HG02973 (cell line): ENCODE data around the gene TBX2.
"Not testable (repeated sequence)": the region's sequence is repeated elsewhere in the genome, so short reads cannot be mapped to it uniquely, and the experiment has no call there.

Source experiments
- ATAC-seq: cut with Tn5 transposase; IDR thresholded peaks from one replicate; pipeline ENCODE4 v1.9.1; 2021; ENCODE audit warnings: moderate library complexity; ENCODE audit not compliant: unreplicated experiment

Gene TBX2

DNA sequence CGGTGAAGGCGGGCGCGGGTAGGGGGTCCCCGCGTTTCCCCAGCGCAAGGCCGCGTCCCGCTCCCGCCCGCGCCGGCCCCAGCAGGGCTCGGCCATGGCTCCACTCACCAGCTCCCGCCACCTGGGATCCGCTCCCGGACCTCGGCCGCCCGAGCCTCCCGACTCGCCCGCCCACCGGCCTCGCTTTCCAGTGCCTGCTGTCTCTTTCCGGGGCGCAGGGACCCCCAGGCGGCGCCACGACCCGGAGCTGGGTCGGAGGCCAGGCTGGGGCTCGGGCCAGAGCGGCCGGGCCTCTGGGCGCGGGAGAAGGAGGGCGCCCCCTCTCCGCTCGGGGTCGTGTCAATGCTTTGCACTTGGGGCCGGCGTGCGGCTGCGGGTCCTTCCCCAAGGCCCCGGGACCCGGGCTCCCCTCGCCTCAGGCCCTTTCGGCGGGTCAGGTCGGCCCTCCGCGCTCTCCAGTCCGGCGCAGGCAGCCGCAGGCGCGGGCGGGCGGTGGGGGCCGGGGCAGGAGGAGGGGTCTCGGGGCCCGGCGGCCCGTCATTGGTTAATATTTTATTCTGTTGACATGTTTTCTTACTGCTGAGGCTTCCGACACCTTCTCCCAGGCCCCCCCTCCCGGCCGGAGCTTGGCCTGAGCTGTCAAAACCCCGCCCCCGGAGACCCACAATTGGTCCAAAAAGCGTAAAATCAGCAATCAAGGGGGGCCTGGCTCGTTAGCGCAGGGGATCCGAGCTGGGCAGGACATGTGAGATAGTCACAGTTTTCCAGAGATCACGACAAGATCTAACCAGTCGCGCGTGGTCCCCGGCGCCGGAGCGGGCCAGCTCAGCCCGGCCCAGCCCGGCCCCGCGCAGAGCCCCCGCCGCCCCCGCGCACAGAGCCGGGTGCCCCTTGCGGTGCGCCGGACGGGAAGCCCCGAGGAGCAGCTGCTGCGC lies at the start of gene TBX2:
Gene TBX2, plus strand, starts transcription at position 713 of the 935 bp plus-strand sequence. CDS start 334 bp downstream, outside the sequence.
- no peak for ATAC-seq

DNA sequence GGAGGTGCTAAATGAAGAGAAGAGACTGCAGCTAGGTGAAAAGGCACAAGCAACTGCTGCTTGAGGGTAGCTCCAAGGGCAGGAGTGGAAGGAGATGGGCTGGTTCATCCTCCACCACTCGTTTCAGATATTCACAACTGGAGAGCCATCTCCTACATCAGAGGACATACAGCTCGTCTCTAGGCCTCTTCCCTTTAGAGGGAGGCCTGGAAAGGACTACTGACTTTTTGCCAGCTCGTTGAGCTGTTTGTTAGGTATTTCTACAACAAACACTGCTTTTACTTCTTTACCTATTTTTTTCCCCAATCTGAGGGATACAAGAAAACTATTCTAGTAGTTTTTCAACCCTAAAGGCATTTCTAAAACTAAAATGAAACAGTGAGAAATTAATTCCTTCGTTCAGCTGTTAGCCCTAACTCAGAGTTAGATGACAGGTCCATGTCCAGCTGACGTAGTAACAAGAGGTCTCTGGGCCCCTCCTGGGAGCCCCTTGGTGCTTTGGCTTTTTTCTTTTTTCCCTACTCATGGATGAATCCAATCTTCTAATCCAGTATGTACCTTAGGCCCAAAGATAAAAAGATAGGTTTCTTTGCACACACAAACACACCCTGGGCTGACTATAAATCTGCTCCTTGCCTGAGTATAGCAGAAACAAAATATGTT lies 47.8 kb upstream of the TBX2 start:
- no peak for ATAC-seq

DNA sequence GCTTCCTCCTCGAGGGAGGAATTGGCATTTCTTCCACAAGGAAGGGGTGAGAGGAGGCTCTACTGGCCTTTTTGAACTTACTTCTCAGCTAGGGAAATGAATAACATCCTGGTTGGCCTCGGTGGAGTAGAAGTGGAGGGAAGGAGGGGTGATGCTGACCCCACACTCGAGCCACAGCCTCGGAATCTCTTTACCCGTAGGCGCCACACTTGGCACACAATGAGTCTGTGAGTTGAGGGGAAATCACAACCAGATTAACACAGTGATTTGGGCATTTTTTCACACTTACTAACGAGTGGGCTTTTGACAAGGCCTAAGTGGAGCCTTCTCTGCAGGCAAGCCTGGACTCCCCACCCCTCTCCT lies 47.3 kb upstream of the TBX2 start:
- ATAC-seq, result no peak

- no peak for ATAC-seq
Observed at GRCh38 chr17:61352781-61353491, 46.7 kb upstream of the TBX2 start.

- ATAC-seq, result no peak
Observed at GRCh38 chr17:61353615-61354014, 46.0 kb upstream of the TBX2 start.

DNA sequence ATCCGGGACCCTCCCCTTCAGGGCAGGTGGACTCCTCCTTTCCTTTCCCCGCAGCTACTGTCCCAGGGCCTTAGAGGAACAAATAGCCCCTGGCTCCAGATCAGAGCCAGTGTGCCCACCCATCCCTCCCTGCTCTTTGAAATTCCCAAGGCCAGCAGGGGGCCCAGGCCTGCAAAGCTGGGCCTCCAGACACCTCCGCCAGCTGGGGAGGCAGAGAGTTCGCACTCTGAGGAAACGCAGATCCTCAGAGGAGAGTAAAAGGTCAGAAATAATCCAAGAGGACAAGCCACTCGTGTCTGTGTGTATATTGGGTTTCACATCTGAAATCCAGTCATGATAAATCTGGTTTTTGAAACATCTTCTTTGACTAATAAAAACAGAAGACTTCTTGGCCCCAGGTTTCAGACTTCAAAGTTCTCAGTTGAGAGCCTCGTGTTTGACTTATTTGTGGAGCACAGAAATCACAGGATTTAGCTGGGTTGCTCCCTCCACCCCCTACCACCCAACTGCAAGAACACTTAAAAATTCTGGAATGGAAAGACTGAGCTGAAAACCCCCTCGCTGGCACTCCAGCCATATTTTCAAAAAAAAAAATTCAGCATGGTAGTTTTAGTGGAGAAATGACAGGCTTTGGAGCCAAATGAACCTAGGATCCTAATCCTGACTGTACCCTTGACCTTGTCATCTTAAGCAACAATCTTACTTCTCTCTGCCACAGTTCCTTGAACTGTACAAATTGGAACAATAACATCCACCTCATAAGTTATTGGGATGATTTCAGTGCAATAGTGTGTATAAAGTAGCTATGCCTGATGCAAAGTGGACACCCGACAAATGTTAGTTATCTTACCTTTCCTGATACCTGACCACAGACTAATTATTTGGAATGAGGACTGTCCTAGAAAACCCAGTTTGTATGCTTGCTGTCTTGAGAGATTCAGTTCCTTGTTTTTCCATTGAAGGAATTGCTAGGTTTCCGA lies 44.5 kb upstream of the TBX2 start:
- ATAC-seq, result no peak

- ATAC-seq, result not testable (repeated sequence)
Observed at GRCh38 chr17:61357061-61357460, 42.6 kb upstream of the TBX2 start.

GRCh38 chr17:61359513-61359912 lies 40.1 kb upstream of the TBX2 start:
- ATAC-seq, result not testable (repeated sequence)

GRCh38 chr17:61360318-61360943 lies 39.2 kb upstream of the TBX2 start:
- no peak for ATAC-seq

DNA sequence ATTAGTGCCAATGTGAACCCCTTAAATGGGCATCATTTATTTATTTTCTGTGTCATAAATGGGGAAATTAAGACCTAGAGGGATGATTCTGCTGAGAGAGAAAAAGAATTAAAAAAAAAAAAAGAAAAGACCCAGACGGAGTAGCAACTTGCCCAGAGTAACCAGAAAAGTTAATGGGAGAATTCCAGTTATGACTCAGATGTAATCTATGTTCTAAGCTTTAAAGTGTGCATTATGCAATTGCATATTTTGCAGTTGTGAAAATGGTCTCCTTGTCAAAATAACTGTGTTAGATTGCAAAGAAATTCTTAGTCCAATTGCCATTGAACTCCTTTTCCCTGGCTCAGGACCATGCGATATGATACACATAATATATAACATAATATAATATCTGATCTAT lies 38.6 kb upstream of the TBX2 start:
- ATAC-seq, result no peak

DNA sequence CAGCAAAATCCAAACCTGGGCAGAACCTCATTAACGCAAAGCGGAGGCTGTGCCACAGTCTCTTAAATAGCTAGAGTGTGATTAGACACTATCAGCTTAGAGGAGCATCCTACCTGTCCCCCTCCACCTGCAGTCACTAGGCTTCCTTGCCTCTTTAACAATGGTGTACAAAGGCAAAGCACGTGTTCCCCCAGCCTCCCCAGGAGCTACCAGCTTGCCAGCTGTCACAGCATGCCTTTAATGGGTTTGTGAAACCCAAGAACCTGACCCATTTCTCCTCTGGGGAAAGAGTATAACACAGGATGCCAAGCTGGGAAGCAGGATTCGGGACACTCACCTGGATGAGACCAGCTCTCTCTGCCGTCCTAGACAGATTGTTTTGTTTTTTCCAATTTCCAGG lies 37.2 kb upstream of the TBX2 start:
- no peak for ATAC-seq

DNA sequence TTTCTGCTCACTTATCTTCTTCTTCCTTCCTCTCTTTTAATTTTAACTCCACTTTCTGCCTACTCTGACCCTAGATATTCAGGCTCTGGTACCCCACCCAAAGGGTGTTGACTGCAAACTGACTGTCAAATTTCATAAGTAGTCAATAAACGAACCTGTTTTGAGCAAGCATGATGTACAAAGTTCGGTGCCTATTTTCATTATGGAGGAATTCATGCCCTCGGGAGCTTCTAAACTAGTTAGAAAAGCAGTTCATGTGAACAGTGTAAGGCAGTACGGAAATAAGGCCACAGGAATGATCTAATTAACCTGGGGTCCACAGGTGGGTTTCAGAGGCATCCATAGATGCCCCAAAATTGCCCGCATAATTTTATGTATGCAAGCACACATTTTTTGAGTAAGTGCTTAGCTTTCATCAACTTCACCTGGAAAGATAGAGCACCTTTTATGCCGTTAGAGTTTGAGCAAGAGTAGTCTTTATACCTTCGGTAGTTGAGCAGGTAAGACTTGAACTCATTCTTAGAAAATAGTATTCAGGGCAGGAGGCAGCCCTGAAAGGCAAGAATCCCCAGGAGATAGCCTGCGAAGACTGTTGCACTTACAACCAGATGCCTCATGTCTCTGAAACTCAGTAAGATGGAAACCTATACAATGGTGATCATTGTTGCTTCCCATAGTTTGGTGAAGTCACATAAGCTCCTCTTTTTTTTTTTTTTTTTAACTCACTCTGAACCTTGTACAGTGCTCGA lies 36.6 kb upstream of the TBX2 start:
- no peak for ATAC-seq

DNA sequence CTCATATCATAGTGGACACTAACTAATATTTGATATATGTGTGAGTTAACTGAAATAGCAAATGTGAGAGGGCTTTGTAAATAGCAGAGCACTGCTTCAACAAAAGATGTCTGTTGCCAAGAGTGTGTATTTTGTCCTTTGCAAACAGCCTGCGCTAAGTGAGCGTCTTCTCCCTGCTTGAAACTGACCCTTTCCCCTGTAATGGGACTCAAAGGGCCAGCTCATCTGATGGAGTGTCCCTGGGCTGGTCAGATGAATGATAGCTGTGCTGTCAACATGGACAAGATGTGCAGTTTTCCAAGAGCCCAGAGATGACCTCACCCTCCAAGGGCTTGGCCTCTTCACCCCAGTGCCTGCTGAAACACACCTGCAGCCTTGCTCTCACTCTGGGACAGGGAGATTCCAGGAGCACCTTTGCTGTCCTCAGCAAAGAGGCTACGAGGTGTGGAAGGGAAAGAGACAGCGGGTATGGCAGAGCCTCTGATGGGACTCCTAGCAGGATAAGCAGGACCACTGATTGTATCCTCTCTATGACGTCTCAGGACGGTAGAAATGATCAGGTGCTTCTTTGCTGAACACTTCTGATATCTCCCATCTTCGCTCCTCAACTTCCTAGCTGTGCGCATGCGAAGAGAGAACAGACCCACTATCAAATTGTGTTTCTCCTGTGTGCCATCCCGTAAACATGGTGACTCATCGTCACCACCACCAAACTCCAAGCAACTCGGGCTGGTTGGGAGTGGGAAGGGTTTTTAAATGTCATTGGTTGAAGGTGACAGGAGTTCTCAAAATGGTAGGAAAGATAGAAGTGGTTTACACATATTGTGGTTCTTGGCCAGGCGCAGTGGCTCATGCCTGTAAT lies 35.8 kb upstream of the TBX2 start:
- ATAC-seq, result no peak

GRCh38 chr17:61364463-61364846 lies 35.2 kb upstream of the TBX2 start:
- no peak for ATAC-seq

DNA sequence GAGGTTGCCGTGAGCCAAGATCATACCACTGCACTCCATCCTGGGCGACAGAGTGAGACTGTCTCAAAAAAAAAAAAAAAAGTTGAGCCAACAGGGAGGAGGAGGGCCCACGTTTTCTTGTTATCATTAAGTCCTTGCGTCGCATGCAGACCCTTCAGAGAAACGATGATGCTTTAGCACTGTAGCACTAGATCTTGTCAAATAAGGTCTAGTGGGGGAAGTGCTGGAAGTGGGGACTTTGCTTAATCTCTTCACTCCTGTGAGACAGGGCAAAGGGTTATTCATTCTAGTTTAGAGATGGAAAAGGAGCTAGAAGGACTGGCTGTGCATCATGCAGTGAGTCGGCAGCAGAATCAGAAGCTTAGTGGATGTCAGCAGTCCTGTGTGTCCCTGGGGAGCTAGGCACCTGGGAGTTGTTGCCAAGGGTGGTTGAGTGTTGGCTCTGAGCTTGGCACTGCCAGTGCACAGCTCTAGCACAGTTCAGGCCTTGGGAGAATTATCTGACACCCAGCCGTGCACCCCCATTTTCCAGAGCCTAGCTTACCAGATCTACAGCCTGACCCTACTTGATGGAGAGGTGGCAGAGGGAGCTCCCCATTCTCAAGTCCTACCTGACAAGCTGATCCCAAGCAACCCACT lies 33.4 kb upstream of the TBX2 start:
- no peak for ATAC-seq

DNA sequence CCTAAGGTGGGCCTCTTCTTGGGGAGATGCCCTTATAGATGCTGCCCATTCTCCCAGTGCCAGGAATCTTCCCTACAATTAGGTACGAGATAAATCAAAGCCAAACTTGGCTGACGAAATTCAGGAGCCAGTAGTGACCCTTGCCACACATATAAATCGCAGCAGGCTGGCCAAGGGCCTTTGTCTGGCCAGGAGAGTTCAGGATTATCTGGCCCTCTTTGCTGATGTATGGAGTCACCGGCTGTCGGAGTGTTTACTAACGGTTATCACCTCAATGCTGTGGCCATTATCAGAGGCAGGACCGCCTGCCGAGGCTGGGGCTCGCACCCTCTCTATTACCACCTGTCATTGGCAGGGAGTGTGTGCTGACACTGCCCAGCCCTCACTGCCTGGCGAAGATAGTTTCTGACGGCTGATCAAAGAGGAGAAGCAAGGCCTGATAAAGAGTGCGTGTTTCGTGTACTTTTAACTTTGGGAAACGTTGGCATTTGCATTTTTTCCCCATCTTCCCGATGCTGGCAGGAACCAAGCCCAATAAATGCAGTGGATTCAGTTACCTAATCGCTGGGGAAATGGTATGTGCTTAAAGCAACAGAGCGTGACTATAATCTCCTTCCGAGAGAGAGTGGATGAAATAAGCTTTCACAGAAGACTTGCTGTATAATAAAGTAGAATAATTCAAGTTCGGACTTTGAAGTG lies 32.8 kb upstream of the TBX2 start:
- ATAC-seq, result no peak
